LHCN-M2 (cell line): ENCODE data around the gene AIF1L. TPM values are rescaled to one million over a fixed set of nuclear protein-coding genes. Genes with fewer than 3 reads are reported as not detected.

Experiments used
- DNase-seq: peaks from one replicate; pipeline ENCODE4 v3.0.0-alpha.2; 2012; ENCODE audit warnings: low read depth
- total RNA-seq: library from RNA; depleted of rRNA; stranded (reverse); fragments of >200 nt; gene quantifications from 2 replicates; pipeline ENCODE4 v1.2.3, GENCODE V29; 2014

AIF1L gene
- total RNA-seq, 1 experiment from 2014 or later, result not detected

- DNase-seq, result no peak
These were observed 19.8 kb upstream of the AIF1L start for GRCh38 chr9:131076347-131077195.

GRCh38 chr9:131078427-131079366 lies 17.6 kb upstream of the AIF1L start:
- no peak for DNase-seq

GRCh38 chr9:131080589-131080988 lies 15.7 kb upstream of the AIF1L start:
- no peak for DNase-seq

- no peak for DNase-seq
These were observed 14.5 kb upstream of the AIF1L start for GRCh38 chr9:131081868-131082267.

GRCh38 chr9:131082774-131083512 lies 13.4 kb upstream of the AIF1L start:
- DNase-seq, result no peak

- DNase-seq, result no peak
These were observed 11.5 kb upstream of the AIF1L start for GRCh38 chr9:131084661-131085369.

- DNase-seq, result no peak
These were observed 10.8 kb upstream of the AIF1L start for GRCh38 chr9:131085370-131086122.

- DNase-seq, result no peak
These were observed 8.9 kb upstream of the AIF1L start for GRCh38 chr9:131087354-131087893.

- no peak for DNase-seq
These were observed 6.1 kb upstream of the AIF1L start for GRCh38 chr9:131090025-131090787.

- no peak for DNase-seq
These were observed 4.9 kb upstream of the AIF1L start for GRCh38 chr9:131091352-131091992.

- no peak for DNase-seq
These were observed 4.3 kb upstream of the AIF1L start for GRCh38 chr9:131092030-131092429.

- DNase-seq, result no peak
These were observed 3.5 kb upstream of the AIF1L start for GRCh38 chr9:131092548-131093440.

- no peak for DNase-seq
These were observed 2.3 kb upstream of the AIF1L start for GRCh38 chr9:131094015-131094414.

- peak; percentile 51 for DNase-seq
These were observed 1.7 kb upstream of the AIF1L start for GRCh38 chr9:131094622-131095021.

GRCh38 chr9:131095666-131096268 lies 564 bp upstream of the AIF1L start:
- no peak for DNase-seq

GRCh38 chr9:131097126-131097947 lies 1.0 kb downstream of the AIF1L start:
- no peak for DNase-seq

GRCh38 chr9:131097948-131098278 lies 1.6 kb downstream of the AIF1L start:
- DNase-seq, result no peak
